ENCODE results near the gene NRIP1.

GRCh38 chr21:15001113-15001512 lies 63.7 kb downstream of the NRIP1 start:
- TF ChIP-seq CTCF (optimal IDR thresholded peaks at IDR 0.05 in 1 of 3, IDR thresholded peaks at IDR 0.05 in 1 of 3, conservative IDR thresholded peaks at IDR 0.05 in 1 of 3; ENCODE audit: extremely low read depth in 1 of 3, insufficient read depth in 2 of 3, low read length in 3 of 3) = no peak
- no peak for TF ChIP-seq EZH2 (IDR thresholded peaks at IDR 0.05; ENCODE audit: low read length)
